Parathyroid adenoma (tissue), 2 donors: ENCODE results near the gene DEPDC4.

ENCODE experiments used
- H2AFZ ChIP-seq: fragments of 300-600 bp; sonication (generic); one replicate; pipeline ENCODE4 v1.7.0; 2017; ENCODE audit warnings: antibody characterized with exemption, mild to moderate bottlenecking
- H3K27ac ChIP-seq: fragments of 300-600 bp; sonication (generic); one replicate; pipeline ENCODE4 v1.7.0; 2017
- H3K27me3 ChIP-seq: fragments of 300-600 bp; sonication (generic); one replicate; pipeline ENCODE4 v1.7.0; 2017; ENCODE audit warnings: low read length; ENCODE audit not compliant: control insufficient read depth, insufficient read depth
- H3K36me3 ChIP-seq: fragments of 300-600 bp; sonication (generic); one replicate; pipeline ENCODE4 v1.7.0; 2017; ENCODE audit warnings: low read length; ENCODE audit not compliant: control insufficient read depth, insufficient read depth
- H3K4me1 ChIP-seq: fragments of 300-600 bp; sonication (generic); one replicate; pipeline ENCODE4 v1.7.0; 2017; ENCODE audit warnings: control low read depth
- H3K4me2 ChIP-seq: fragments of 300-600 bp; sonication (generic); one replicate; pipeline ENCODE4 v1.7.0; 2017; ENCODE audit warnings: low read length
- H3K4me3 ChIP-seq: fragments of 300-600 bp; sonication (generic); one replicate; pipeline ENCODE4 v1.7.0; 2017; ENCODE audit warnings: low read depth, low read length
- H3K79me2 ChIP-seq: fragments of 300-600 bp; sonication (generic); one replicate; pipeline ENCODE4 v1.7.0; 2017; ENCODE audit warnings: control low read depth
- H3K9ac ChIP-seq: fragments of 300-600 bp; sonication (generic); one replicate; pipeline ENCODE4 v1.7.0; 2017; ENCODE audit warnings: mild to moderate bottlenecking
- H3K9me3 ChIP-seq: fragments of 300-600 bp; sonication (generic); one replicate; pipeline ENCODE4 v1.7.0; 2017; ENCODE audit warnings: low read length; ENCODE audit not compliant: control insufficient read depth
- CTCF ChIP-seq: fragments of 300-600 bp; sonication (generic); IDR thresholded peaks from one replicate; pipeline ENCODE4 v1.7.0; 2017; ENCODE audit warnings: antibody characterized with exemption, mild to moderate bottlenecking
- donor health status: primary hyperparathyroidism.

DEPDC4 gene

GRCh38 chr12:100201604-100202423, 65.1 kb downstream of the DEPDC4 start:
- Histone ChIP-seq H2AFZ (peak overlapping the region; percentile 80), H3K4me3 (peak overlapping the region; percentile 84), H3K27me3 (no peaks in the 10 kb centered on the region), H3K4me2 (peak overlapping the region; percentile 72), H3K36me3 (no peaks in the 10 kb centered on the region), H3K9ac (no peak overlapping the region), H3K79me2 (peaks cover 21% of the 10 kb centered on the region), H3K4me1 (peaks cover 4% of the 10 kb centered on the region), H3K27ac (no peak overlapping the region), H3K9me3 (no peaks in the 10 kb centered on the region)
- TF ChIP-seq CTCF: no peak

- Histone ChIP-seq H3K36me3 (no peaks in the 10 kb centered on the region), H3K79me2 (peaks cover 21% of the 10 kb centered on the region)
- no peak for TF ChIP-seq CTCF
These were observed 66.3 kb downstream of the DEPDC4 start, which contains the start of gene ACTR6 for GRCh38 chr12:100200463-100201181. Gene ACTR6 (plus strand): TSS chr12:100200815. CDS start chr12:100200852, 37 bp downstream.

GRCh38 chr12:100199347-100200149, 67.3 kb downstream of the DEPDC4 start:
- no peak for TF ChIP-seq CTCF
- H3K9ac ChIP-seq: peak overlapping the region; percentile 40
- no peaks in the 10 kb centered on the region for H3K36me3 ChIP-seq

More at GRCh38 chr12:100200463-100201181, 66.3 kb downstream of the DEPDC4 start, which contains the start of gene ACTR6:
- peaks cover 4% of the 10 kb centered on the region for H3K4me1 ChIP-seq
- H3K9ac ChIP-seq: peak within 1 kb of the TSS; percentile 40
- H2AFZ ChIP-seq: peak within 1 kb of the TSS; percentile 80
- H3K9me3 ChIP-seq: no peaks in the 10 kb centered on the region
- H3K4me2 ChIP-seq: peak within 1 kb of the TSS; percentile 72
- peak within 1 kb of the TSS; percentile 66 for H3K27ac ChIP-seq
- H3K4me3 ChIP-seq: peak within 1 kb of the TSS; percentile 84
- H3K27me3 ChIP-seq: no peaks in the 10 kb centered on the region

GRCh38 chr12:100199023-100199346, 67.9 kb downstream of the DEPDC4 start:
- Histone ChIP-seq H3K4me2 (peak overlapping the region; percentile 72), H3K36me3 (no peaks in the 10 kb centered on the region), H3K9me3 (no peaks in the 10 kb centered on the region), H3K4me1 (peaks cover 4% of the 10 kb centered on the region), H3K27ac (peak overlapping the region; percentile 66), H3K9ac (peak overlapping the region; percentile 40), H3K27me3 (no peaks in the 10 kb centered on the region), H2AFZ (peak overlapping the region; percentile 80), H3K4me3 (peak overlapping the region; percentile 84), H3K79me2 (peaks cover 21% of the 10 kb centered on the region)
- no peak for TF ChIP-seq CTCF

More at GRCh38 chr12:100199347-100200149, 67.3 kb downstream of the DEPDC4 start:
- Histone ChIP-seq H3K4me2 (peak overlapping the region; percentile 72), H3K27me3 (no peaks in the 10 kb centered on the region), H2AFZ (peak overlapping the region; percentile 80), H3K79me2 (peaks cover 21% of the 10 kb centered on the region), H3K4me3 (peak overlapping the region; percentile 84), H3K27ac (peak overlapping the region; percentile 66), H3K9me3 (no peaks in the 10 kb centered on the region), H3K4me1 (peaks cover 4% of the 10 kb centered on the region)
